HUES64 (cell line): ENCODE measurements around the gene CMTM2. TPM values are rescaled to one million over a fixed set of nuclear protein-coding genes. Genes with fewer than 3 reads are reported as not detected.

Experiments used
- H3K27ac ChIP-seq: 2 replicates; pipeline ENCODE4 v1.7.0; 2013; ENCODE audit warnings: low read depth, low read length, inconsistent platforms
- H3K27me3 ChIP-seq: 2 replicates; pipeline ENCODE4 v1.6.1; 2013; ENCODE audit warnings: mild to moderate bottlenecking, low read length; ENCODE audit not compliant: insufficient read depth
- H3K36me3 ChIP-seq: 2 replicates; pipeline ENCODE4 v1.6.1; 2013; ENCODE audit warnings: mild to moderate bottlenecking, low read length; ENCODE audit not compliant: insufficient read depth
- H3K4me1 ChIP-seq: 2 replicates; pipeline ENCODE4 v1.6.1; 2013; ENCODE audit warnings: mild to moderate bottlenecking, low read length, moderate library complexity; ENCODE audit not compliant: insufficient read depth
- H3K4me3 ChIP-seq: 2 replicates; pipeline ENCODE4 v1.5.1; 2013; ENCODE audit warnings: mild to moderate bottlenecking, low read length, moderate library complexity
- H3K9ac ChIP-seq: 2 replicates; pipeline ENCODE4 v1.6.1; 2013; ENCODE audit warnings: mild to moderate bottlenecking, low read depth, low read length
- H3K9me3 ChIP-seq: 2 replicates; pipeline ENCODE4 v1.6.1; 2013; ENCODE audit warnings: low read depth, low read length; ENCODE audit not compliant: insufficient read depth
- WGBS: fragments of 150-250, 120-280 bp; methylation state at CpG from one replicate; pipeline ENCODE4 v1.1.7; 2013; ENCODE audit warnings: missing lambda C conversion rate; 5-methylcytosine and 5-hydroxymethylcytosine counted together
- polyA plus RNA-seq, 2 experiments: library from polyadenylated mRNA; stranded (reverse); fragments of 50-300 nt; gene quantifications; one replicate each; pipeline ENCODE4 v1.2.3, GENCODE V29; 2013

The CMTM2 gene, protein sequence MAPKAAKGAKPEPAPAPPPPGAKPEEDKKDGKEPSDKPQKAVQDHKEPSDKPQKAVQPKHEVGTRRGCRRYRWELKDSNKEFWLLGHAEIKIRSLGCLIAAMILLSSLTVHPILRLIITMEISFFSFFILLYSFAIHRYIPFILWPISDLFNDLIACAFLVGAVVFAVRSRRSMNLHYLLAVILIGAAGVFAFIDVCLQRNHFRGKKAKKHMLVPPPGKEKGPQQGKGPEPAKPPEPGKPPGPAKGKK
- not detected for polyA plus RNA-seq (2013, experiment 1 of 2)
- not detected for polyA plus RNA-seq (2013, experiment 2 of 2)

DNA sequence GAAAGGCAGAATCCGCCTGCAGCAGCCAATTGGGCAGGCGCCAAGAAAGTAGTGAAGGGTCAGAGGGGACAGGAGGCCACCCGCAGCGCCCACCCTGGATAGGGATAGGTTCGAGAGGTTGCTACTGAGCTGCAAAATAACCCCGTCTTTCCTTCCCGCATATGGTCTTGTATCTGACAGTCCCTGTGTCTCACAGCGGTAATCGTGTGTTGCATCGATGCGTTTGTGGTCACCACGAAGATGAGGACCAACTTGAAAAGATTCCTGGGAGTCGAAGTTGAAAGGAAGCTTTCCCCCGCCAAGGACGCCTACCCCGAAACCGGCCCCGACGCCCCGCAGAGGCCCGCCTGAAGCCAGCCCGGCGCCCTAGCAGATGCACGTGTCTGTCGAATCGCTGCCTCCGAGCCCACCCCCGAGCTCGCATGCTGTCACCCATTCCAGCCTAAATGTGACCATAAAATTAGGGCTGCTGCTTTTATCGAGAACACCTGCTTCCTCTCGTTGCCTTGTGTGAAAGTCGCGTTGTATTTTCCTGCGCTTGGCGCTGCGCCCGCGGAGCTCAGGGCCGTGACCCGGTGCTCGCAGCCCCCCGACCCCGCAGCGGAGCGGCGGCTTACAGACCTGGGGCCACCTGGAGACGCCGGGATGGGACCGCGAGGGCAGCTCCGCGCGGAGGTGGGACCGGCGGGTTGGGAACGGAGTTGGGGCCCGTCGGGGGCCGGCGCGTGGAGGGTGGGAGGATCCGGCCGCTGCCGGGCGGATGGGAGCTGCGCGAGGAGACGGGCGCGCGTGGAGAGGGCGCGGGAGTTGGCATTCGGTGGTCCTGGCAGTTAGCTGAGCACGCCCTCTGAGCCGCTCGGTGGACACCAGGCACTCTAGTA is at the start of gene CMTM2:
Gene CMTM2 (plus strand): TSS at position 813 of the 881 bp plus-strand sequence. CDS start 145 bp downstream, outside the sequence.
- peaks cover 22% of the 10 kb centered on the region for H3K4me1 ChIP-seq
- no peak within 1 kb of the TSS for H3K27ac ChIP-seq
- peak within 1 kb of the TSS; percentile 39 for H3K4me3 ChIP-seq
- peaks cover 38% of the 10 kb centered on the region for H3K27me3 ChIP-seq
- no peak within 1 kb of the TSS for H3K9ac ChIP-seq
- H3K36me3 ChIP-seq = no peaks in the 10 kb centered on the region
- 63% methylated on average over 77 of the region's 77 CpGs for WGBS
- H3K9me3 ChIP-seq = no peaks in the 10 kb centered on the region

GRCh38 chr16:66529475-66529874 is 49.8 kb upstream of the CMTM2 start:
- Histone ChIP-seq H3K4me3 (no peak overlapping the region), H3K9ac (no peak overlapping the region), H3K27ac (no peak overlapping the region), H3K27me3 (no peaks in the 10 kb centered on the region), H3K9me3 (no peaks in the 10 kb centered on the region), H3K36me3 (no peaks in the 10 kb centered on the region), H3K4me1 (no peaks in the 10 kb centered on the region)
- WGBS = 86% methylated on average over 6 of the region's 6 CpGs

DNA sequence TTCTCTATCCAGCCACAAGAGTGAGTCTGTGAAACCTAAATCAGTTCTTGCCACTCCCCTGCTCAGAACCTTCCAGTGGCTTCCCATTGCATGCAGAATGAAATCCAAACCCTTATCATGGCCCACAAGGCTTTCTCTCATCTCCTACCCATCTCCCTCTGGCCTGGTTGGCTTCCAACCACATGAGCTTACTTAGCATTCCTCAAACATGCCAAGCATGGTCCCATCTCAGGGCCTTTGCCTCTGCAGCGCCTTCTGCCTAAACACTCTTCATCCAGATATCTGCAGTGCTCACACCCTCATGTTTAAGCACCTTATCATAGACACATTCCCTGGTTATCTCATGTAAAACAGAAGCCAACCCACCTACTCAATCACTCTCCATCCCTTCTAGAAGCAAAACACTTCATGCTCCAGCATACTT is 44.9 kb upstream of the CMTM2 start:
- no peak overlapping the region for H3K4me3 ChIP-seq
- H3K9ac ChIP-seq = no peak overlapping the region
- peaks cover 2% of the 10 kb centered on the region; the same call in 1 of the 2 replicates for H3K36me3 ChIP-seq
- WGBS = 85% methylated on average over 1 of the region's 1 CpG
- no peaks in the 10 kb centered on the region for H3K9me3 ChIP-seq
- no peak overlapping the region for H3K27ac ChIP-seq
- no peaks in the 10 kb centered on the region for H3K27me3 ChIP-seq
- H3K4me1 ChIP-seq = no peaks in the 10 kb centered on the region

DNA sequence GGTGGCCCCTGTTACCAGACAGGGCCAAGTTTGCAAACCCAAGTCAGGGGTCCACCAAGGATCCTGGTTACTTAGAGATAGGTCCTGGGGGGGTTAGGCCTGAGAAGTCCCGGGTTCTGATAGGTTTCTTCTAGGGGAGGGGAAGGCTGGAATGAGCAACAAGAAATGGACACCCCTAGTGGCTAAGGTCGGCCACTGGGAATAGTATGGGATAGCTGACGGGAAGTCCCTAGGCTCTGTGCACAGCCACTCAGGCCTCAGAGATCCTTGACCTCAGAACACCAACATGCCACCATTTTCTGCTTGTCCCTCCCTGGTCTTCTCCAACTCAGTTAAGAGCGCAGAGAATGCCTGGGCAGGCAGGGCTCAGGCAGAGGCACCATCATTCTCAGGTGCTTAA is 42.7 kb upstream of the CMTM2 start:
- WGBS = 88% methylated on average over 4 of the region's 4 CpGs

DNA sequence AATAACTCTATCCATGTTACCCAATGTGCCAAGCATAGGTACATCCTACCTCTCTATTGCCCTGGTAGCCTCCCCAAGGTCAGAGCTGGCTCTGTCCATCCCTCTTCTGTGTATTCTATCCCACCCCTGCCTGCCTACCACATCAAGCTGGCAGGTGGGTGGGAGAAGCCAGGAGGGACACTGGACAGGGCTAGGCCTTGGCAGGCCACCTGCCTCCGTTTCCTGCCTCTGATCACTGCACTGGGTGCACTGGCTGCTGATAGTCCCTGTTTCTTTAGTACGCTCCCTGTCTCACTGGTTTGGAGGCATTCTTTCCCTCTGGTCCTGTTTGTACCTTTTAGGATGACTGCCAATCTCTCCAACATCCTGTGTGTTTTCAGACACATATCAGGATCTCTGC is 42.0 kb upstream of the CMTM2 start:
- H3K9ac ChIP-seq = no peak overlapping the region
- no peaks in the 10 kb centered on the region for H3K9me3 ChIP-seq
- no peak overlapping the region for H3K27ac ChIP-seq
- peaks cover 2% of the 10 kb centered on the region; the same call in 1 of the 2 replicates for H3K36me3 ChIP-seq
- 96% methylated on average over 2 of the region's 2 CpGs for WGBS
- no peak overlapping the region for H3K4me3 ChIP-seq
- H3K27me3 ChIP-seq = no peaks in the 10 kb centered on the region
- H3K4me1 ChIP-seq = peaks cover 8% of the 10 kb centered on the region

More for the DNA sequence above, 42.7 kb upstream of the CMTM2 start:
- Histone ChIP-seq H3K36me3 (peaks cover 2% of the 10 kb centered on the region; the same call in 1 of the 2 replicates), H3K27ac (no peak overlapping the region), H3K27me3 (no peaks in the 10 kb centered on the region), H3K4me1 (peaks cover under 1% of the 10 kb centered on the region; the same call in 1 of the 2 replicates), H3K4me3 (no peak overlapping the region), H3K9me3 (no peaks in the 10 kb centered on the region), H3K9ac (no peak overlapping the region)

DNA sequence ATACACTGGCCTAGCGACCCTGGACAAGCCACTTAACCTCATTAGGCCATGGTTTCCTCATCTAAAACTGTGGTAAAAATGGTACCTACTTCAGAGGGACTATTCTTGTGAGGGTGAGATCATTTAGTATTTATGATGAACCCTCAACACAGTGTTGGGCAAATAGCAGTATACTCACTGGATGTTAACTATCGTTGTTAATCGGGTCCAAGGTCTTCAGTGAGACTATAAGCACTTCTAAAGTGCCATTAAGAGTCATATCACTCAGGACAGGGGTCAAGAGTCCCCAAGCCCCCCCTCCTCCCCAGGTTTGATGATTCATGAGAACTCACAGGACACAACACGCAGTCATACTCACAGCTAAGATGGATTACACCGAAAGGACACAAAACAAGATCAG is 40.4 kb upstream of the CMTM2 start:
- Histone ChIP-seq H3K9ac (no peak overlapping the region), H3K4me1 (peaks cover 11% of the 10 kb centered on the region), H3K27ac (no peak overlapping the region), H3K4me3 (no peak overlapping the region), H3K9me3 (no peaks in the 10 kb centered on the region), H3K27me3 (no peaks in the 10 kb centered on the region), H3K36me3 (peaks cover 2% of the 10 kb centered on the region; the same call in 1 of the 2 replicates)
- WGBS = 94% methylated on average over 5 of the region's 5 CpGs

- H3K27ac ChIP-seq = no peak overlapping the region
Observed at GRCh38 chr16:66539623-66540469, 39.4 kb upstream of the CMTM2 start.

DNA sequence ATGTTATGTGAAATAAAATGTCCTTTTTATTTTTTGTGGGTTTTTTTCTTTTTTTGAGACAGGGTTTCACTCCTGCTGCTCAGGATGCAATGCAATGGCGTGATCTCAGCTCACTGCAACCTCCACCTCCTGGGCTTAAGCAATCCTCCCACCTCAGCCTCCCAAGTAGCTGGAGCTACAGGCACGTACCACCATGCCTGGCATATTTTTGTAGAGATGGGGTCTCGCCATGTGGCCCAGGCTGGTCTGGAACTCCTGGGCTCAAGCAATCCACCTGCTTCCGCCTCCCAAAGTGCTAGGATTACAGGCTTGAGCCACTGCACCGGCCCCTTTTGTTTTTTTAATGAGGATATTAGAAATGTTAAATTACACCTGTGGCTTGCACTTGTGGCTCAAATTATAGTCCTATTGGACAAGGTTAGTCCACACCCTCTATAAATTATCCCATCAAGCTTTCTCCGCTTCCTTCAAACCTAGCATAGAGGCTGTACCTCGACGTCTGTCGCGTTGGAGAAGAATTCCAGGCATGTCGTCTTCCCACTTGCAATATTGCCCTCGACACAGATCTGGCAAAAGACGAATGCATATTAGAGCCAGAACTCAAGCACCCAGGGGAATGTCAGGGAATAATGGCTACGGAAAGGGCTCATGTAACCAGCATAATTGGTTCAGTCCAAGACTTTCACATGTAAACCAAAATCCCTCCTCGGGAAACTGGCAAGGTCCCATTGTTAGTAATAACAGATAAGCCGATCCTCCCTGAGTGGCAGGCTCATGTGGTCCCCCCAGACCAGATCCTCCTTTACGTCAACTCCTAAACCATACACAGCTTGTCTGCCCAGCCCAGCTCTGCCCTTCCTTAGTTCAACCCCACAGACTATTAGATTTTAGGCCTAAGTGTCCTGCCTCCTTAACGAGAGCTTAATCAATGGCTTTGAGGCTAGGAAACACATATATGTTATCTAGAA is 37.6 kb upstream of the CMTM2 start:
- Histone ChIP-seq H3K4me1 (peaks cover 11% of the 10 kb centered on the region), H3K27ac (no peak overlapping the region), H3K9ac (0 out of 2 replicates have a peak overlapping the region, but pooled peaks have one; percentile 2), H3K27me3 (no peaks in the 10 kb centered on the region), H3K9me3 (no peaks in the 10 kb centered on the region), H3K4me3 (no peak overlapping the region), H3K36me3 (no peaks in the 10 kb centered on the region)
- WGBS = 79% methylated on average over 18 of the region's 18 CpGs

More at GRCh38 chr16:66539623-66540469, 39.4 kb upstream of the CMTM2 start:
- Histone ChIP-seq H3K9ac (no peak overlapping the region), H3K36me3 (peaks cover 2% of the 10 kb centered on the region; the same call in 1 of the 2 replicates), H3K4me1 (peaks cover 11% of the 10 kb centered on the region), H3K4me3 (no peak overlapping the region), H3K9me3 (no peaks in the 10 kb centered on the region), H3K27me3 (no peaks in the 10 kb centered on the region)
- WGBS = 94% methylated on average over 3 of the region's 3 CpGs

- H3K4me3 ChIP-seq = no peak overlapping the region
- 73% methylated on average over 3 of the region's 3 CpGs for WGBS
- no peaks in the 10 kb centered on the region for H3K36me3 ChIP-seq
- H3K9ac ChIP-seq = no peak overlapping the region
- no peak overlapping the region for H3K27ac ChIP-seq
- peaks cover 11% of the 10 kb centered on the region for H3K4me1 ChIP-seq
- no peaks in the 10 kb centered on the region for H3K9me3 ChIP-seq
- H3K27me3 ChIP-seq = no peaks in the 10 kb centered on the region
Observed at GRCh38 chr16:66542396-66542795, 36.9 kb upstream of the CMTM2 start.

DNA sequence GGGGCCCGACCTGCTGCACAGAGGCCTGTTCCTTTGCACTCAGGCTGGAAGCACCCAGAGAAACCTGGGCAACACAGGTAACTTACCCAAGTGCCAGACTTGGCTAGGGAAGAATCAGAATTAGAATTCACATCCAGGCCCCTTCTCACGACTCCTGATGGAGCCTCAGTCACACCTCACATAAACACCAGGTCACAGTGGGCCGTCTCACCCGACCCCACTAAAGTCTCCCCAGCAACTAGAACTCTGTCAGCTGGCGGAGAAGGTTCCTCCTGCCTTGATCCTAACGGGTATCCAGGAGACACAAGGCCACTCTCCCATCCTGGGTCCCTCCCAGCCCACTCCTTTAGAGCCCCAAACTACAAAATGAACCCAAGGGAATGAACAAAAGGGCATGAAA is 35.7 kb upstream of the CMTM2 start:
- H3K4me1 ChIP-seq = peaks cover 11% of the 10 kb centered on the region
- 93% methylated on average over 6 of the region's 6 CpGs for WGBS
- no peaks in the 10 kb centered on the region for H3K9me3 ChIP-seq
- no peak overlapping the region for H3K27ac ChIP-seq
- H3K4me3 ChIP-seq = no peak overlapping the region
- no peaks in the 10 kb centered on the region for H3K36me3 ChIP-seq
- H3K9ac ChIP-seq = no peak overlapping the region
- H3K27me3 ChIP-seq = no peaks in the 10 kb centered on the region
